ENCODE results near the gene ATP7B. TPM values are rescaled to one million over a fixed set of nuclear protein-coding genes. Genes with fewer than 3 reads are reported as not detected.

ATP7B gene
- polyA plus RNA-seq, 3 donors = 0.39 to 0.44 TPM; not detected in 1

GRCh38 chr13:52003541-52003940 is 7.7 kb downstream of the ATP7B start:
- Histone ChIP-seq H3K79me2 (ENCODE audit: insufficient read depth, low read length) (no peaks in the 10 kb centered on the region), H3K27me3 (ENCODE audit: control insufficient read depth in 2 of 2, insufficient read depth in 2 of 2, low read length in 2 of 2) (peaks cover 0 to 4% of the 10 kb centered on the region in 2 donors), H2AFZ (ENCODE audit: insufficient read depth, low read depth, low read length, poor library complexity, severe bottlenecking) (no peak overlapping the region), H3K9ac (ENCODE audit: insufficient read depth, low read length, poor library complexity, severe bottlenecking) (no peak overlapping the region), H4K20me1 (ENCODE audit: insufficient read depth, low read length) (no peaks in the 10 kb centered on the region), H3K36me3 (replicated peaks in 1 of 2; ENCODE audit: control insufficient read depth in 1 of 2, insufficient read depth in 2 of 2, low read length in 2 of 2) (no peaks in the 10 kb centered on the region), H3K4me3 (replicated peaks in 1 of 3; ENCODE audit: low read depth in 2 of 3, low read length in 3 of 3) (no peak overlapping the region), H3K9me3 (replicated peaks in 1 of 2; ENCODE audit: control insufficient read depth in 1 of 2, insufficient read depth in 1 of 2, low read length in 2 of 2) (no peaks in the 10 kb centered on the region), H3K27ac (ENCODE audit: low read depth in 1 of 2, low read length in 2 of 2) (no peak overlapping the region), H3K4me2 (replicated peaks; ENCODE audit: extremely low read depth, low read length, poor library complexity, severe bottlenecking) (no peak overlapping the region), H3K4me1 (ENCODE audit: control insufficient read depth in 1 of 2, insufficient read depth in 2 of 2, low read length in 2 of 2) (no peaks in the 10 kb centered on the region)
- H3K27ac Mint-ChIP-seq = no peak overlapping the region
- peaks cover 5 to 10% (median 8%) of the 10 kb centered on the region in 3 donors for H3K27me3 Mint-ChIP-seq (ENCODE audit: low read depth in 3 of 3)
- intact Hi-C loops (cut with micrococcal nuclease) = loop anchor here in 1 of 2 donors (10.0 kb wide), 1 partner anchor 121 kb away; the partner anchor contains the start of gene NEK5
- H3K4me1 Mint-ChIP-seq = peaks cover under 1% of the 10 kb centered on the region
- H3K4me3 Mint-ChIP-seq = no peak overlapping the region
- WGBS (ENCODE audit: insufficient coverage) = 88% methylated on average over 2 of the region's 4 CpGs
- peaks cover 0 to 1% (median 0%) of the 10 kb centered on the region in 7 donors for H3K9me3 Mint-ChIP-seq
- H3K36me3 Mint-ChIP-seq = no peaks in the 10 kb centered on the region
- no peak for TF ChIP-seq CTCF (IDR thresholded peaks at IDR 0.05)
- DNase-seq = no peak

- H3K4me3 ChIP-seq (replicated peaks in 1 of 3; ENCODE audit: low read depth in 2 of 3, low read length in 3 of 3) = no peak overlapping the region
- H3K4me2 ChIP-seq (replicated peaks; ENCODE audit: extremely low read depth, low read length, poor library complexity, severe bottlenecking) = no peak overlapping the region
- no peak for DNase-seq
- H3K27me3 Mint-ChIP-seq (ENCODE audit: low read depth in 3 of 3) = peaks cover 4 to 12% (median 9%) of the 10 kb centered on the region in 3 donors
- H3K9me3 ChIP-seq (replicated peaks in 1 of 2; ENCODE audit: control insufficient read depth in 1 of 2, insufficient read depth in 1 of 2, low read length in 2 of 2) = no peaks in the 10 kb centered on the region
- H3K9ac ChIP-seq (ENCODE audit: insufficient read depth, low read length, poor library complexity, severe bottlenecking) = no peak overlapping the region
- no peaks in the 10 kb centered on the region for H3K36me3 ChIP-seq (replicated peaks in 1 of 2; ENCODE audit: control insufficient read depth in 1 of 2, insufficient read depth in 2 of 2, low read length in 2 of 2)
- no peaks in the 10 kb centered on the region for H3K4me1 Mint-ChIP-seq
- H3K36me3 Mint-ChIP-seq = no peaks in the 10 kb centered on the region
- no peak overlapping the region for H3K4me3 Mint-ChIP-seq
- H3K27me3 ChIP-seq (ENCODE audit: control insufficient read depth in 2 of 2, insufficient read depth in 2 of 2, low read length in 2 of 2) = no peaks in the 10 kb centered on the region
- H3K27ac ChIP-seq (ENCODE audit: low read depth in 1 of 2, low read length in 2 of 2) = no peak overlapping the region
- no peaks in the 10 kb centered on the region for H4K20me1 ChIP-seq (ENCODE audit: insufficient read depth, low read length)
- WGBS (ENCODE audit: insufficient coverage) = 100% methylated on average over 1 of the region's 4 CpGs
- H2AFZ ChIP-seq (ENCODE audit: insufficient read depth, low read depth, low read length, poor library complexity, severe bottlenecking) = no peak overlapping the region
- TF ChIP-seq CTCF (IDR thresholded peaks at IDR 0.05) = no peak
- H3K9me3 Mint-ChIP-seq = peaks cover 0 to 1% (median 0%) of the 10 kb centered on the region in 7 donors
- intact Hi-C loops (cut with micrococcal nuclease) = loop anchor here in 1 of 2 donors (10.0 kb wide), 1 partner anchor 122 kb away; the partner anchor contains the start of gene NEK5
- no peaks in the 10 kb centered on the region for H3K79me2 ChIP-seq (ENCODE audit: insufficient read depth, low read length)
- H3K4me1 ChIP-seq (ENCODE audit: control insufficient read depth in 1 of 2, insufficient read depth in 2 of 2, low read length in 2 of 2) = no peaks in the 10 kb centered on the region
- H3K27ac Mint-ChIP-seq = no peak overlapping the region
These were observed 8.9 kb downstream of the ATP7B start for GRCh38 chr13:52002361-52002760.
